NT2/D1 (cell line): ENCODE measurements around the gene C1QC.

Experiments used
- YY1 ChIP-seq: IDR thresholded peaks from 2 replicates; pipeline ENCODE4 v1.6.1; 2011; ENCODE audit not compliant: insufficient read length, insufficient read depth
- ZNF274 ChIP-seq: IDR thresholded peaks from 2 replicates; pipeline ENCODE4 v1.6.1; 2011; ENCODE audit warnings: mild to moderate bottlenecking, low read depth, low read length

DNA sequence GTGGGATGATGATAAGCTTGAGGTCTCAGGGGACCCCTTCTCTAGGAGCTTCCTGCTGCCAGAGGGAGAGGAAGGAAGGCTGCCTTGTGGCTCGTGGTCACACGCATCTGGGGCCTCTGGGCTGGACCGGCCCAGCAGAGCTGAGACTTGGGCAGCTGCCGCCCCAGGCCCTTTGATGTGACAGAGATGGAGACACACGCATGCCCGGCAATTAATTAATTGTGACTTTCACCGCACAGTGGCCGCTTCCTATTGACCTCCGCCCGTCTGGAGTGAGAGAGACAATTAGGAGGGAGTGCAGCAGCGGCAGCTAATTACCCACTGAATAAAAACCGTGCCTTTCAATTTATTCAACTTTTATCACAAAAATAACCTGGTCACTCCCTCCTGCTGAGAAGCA, 23.6 kb upstream of the C1QC start:
- no peak for TF ChIP-seq ZNF274
- no peak for TF ChIP-seq YY1
